Gastroesophageal sphincter (tissue), 3 donors: ENCODE data around the gene ATP9A.

Experiments
- EP300 ChIP-seq: sonication (generic); formaldehyde crosslinking; IDR thresholded peaks from one replicate; pipeline ENCODE4 v1.6.1; 2017; ENCODE audit warnings: antibody characterized with exemption, mild to moderate bottlenecking
- POLR2A ChIP-seq, 2 donors: fragments of 450-650 bp; IDR thresholded peaks; one replicate each; pipeline ENCODE4 v1.6.1; 2017; ENCODE audit warnings: antibody characterized with exemption in 2 of 2, mild to moderate bottlenecking in 2 of 2, moderate library complexity in 1 of 2
- TF ChIP-seq, protein P1 (sequence below), 4 experiments: fragments of 200-600 bp in 2 of 4; fragments of 450-650 bp in 2 of 4; sonication (generic) in 1 of 4; IDR thresholded peaks; one replicate each; pipeline ENCODE4 v1.5.1; 2017 to 2019; ENCODE audit warnings: antibody characterized with exemption in 4 of 4, mild to moderate bottlenecking in 2 of 4, moderate library complexity in 2 of 4

DNA sequence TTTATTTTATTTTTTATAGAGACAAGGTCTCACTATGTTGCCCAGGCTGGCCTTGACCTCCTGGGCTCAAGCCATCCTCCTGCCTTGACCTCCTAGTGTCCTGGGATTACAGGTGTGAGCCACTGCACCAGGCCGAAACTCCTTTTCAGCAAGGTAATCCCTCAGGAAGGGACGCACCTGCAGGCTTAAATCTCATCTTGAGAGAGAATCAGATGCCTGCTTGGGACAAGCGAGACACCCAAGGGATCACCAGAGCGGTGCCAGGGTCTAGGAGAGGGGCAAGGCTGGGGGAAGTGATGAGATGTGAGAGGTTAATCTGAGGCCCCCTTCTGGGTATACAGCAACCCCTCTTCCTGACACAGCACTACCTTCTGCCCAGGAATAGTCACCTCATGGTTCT is 4.0 kb upstream of the ATP9A start:
- TF ChIP-seq, protein P1, sequence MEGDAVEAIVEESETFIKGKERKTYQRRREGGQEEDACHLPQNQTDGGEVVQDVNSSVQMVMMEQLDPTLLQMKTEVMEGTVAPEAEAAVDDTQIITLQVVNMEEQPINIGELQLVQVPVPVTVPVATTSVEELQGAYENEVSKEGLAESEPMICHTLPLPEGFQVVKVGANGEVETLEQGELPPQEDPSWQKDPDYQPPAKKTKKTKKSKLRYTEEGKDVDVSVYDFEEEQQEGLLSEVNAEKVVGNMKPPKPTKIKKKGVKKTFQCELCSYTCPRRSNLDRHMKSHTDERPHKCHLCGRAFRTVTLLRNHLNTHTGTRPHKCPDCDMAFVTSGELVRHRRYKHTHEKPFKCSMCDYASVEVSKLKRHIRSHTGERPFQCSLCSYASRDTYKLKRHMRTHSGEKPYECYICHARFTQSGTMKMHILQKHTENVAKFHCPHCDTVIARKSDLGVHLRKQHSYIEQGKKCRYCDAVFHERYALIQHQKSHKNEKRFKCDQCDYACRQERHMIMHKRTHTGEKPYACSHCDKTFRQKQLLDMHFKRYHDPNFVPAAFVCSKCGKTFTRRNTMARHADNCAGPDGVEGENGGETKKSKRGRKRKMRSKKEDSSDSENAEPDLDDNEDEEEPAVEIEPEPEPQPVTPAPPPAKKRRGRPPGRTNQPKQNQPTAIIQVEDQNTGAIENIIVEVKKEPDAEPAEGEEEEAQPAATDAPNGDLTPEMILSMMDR (IDR thresholded peaks at IDR 0.05), result no peak
- TF ChIP-seq POLR2A (IDR thresholded peaks at IDR 0.05) (no peak), EP300 (no peak)
